Measurements from ENCODE around the gene SAPCD2.

The SAPCD2 gene

GRCh38 chr9:137103206-137103999 lies 33.0 kb upstream of the SAPCD2 start:
- TF ChIP-seq ZFX (IDR thresholded peaks at IDR 0.05) = no peak
- no peak for TF ChIP-seq CTCF (conservative IDR thresholded peaks at IDR 0.05)
- no peak overlapping the region for H3K27ac ChIP-seq

GRCh38 chr9:137099231-137099630 lies 28.9 kb upstream of the SAPCD2 start:
- no peak overlapping the region for H3K27ac ChIP-seq
- TF ChIP-seq CTCF (conservative IDR thresholded peaks at IDR 0.05) (no peak), ZFX (IDR thresholded peaks at IDR 0.05) (no peak)

DNA sequence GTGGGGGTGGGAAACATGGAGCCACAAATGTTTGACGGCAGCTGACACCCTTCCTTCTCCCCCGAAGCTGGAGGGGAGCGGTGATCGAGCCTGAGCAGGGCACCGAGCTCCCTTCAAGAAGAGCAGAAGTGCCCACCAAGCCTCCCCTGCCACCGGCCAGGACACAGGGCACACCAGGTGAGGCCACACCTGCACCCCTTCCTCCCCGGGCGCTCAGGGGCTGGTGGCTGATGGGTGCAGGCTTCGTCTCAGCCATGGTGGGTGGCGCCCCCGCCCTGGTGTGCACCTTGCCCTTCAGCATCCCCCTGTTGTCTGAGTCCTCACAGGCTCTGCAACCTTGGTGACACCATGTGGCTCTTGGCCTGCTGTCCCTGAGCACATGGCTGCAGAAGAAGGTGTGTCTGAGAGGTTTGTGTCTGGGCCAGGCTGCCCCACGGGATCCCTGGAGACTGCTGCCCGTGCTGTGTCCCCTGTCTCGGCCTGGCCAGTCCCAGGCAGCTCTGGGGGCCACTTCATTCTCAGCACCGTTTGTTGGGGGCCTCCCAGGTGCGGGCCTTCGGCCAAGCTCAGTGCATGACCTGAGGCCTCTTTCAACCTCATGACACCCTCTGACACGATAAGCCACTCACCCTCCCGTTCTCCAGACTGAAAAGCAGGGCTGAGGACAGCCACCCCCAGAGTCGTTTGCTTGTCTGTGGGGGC lies 27.6 kb upstream of the SAPCD2 start:
- TF ChIP-seq CTCF (conservative IDR thresholded peaks at IDR 0.05) (no peak), ZFX (IDR thresholded peaks at IDR 0.05) (no peak)
- H3K27ac ChIP-seq = no peak overlapping the region

DNA sequence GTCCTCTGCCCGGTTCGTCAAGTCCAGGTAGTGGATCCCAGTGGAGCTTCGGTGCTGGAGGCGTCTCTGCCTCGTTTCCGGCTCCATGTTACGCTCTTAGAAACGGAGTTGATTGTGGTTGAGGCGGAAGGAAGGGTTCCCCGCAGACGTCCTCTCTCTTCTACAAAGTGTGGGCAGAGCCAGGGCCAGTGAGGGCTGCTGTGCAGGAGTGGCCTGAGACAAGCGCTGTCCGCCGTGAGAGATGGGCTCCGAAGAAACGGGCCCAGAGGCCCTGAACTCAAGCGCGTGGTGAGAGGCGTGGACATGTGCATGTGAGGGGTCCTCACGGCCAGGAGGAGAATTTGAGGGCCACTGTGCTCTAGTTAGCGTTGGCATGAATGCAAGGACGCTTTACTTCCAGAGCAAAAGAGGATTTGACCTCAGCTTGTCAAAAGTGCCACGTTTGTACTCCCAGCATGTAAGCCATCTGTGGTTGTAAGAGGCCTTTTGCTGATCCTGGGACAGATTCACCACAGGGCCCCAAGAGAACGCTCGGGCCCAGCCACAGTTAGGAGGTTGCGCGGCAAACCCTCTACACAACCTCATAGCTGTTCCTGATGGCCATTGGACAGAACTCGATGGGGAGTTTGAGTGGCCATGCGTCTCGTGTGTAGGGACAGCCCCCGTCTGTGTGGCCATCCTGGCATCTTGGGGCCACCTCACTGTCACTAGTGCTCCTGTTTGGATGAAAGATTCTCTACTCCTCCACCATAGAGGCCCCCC lies 26.6 kb upstream of the SAPCD2 start:
- TF ChIP-seq ZFX (IDR thresholded peaks at IDR 0.05) (no peak), CTCF (conservative IDR thresholded peaks at IDR 0.05) (no peak)
- no peak overlapping the region for H3K27ac ChIP-seq

- H3K27ac ChIP-seq = no peak overlapping the region
Measured at GRCh38 chr9:137095664-137096517, 25.5 kb upstream of the SAPCD2 start.

More at GRCh38 chr9:137095664-137096517, 25.5 kb upstream of the SAPCD2 start:
- TF ChIP-seq ZFX (IDR thresholded peaks at IDR 0.05) (no peak), CTCF (conservative IDR thresholded peaks at IDR 0.05) (no peak)
